DMS153 (cell line): ENCODE data around the gene PLAC8.
"Not testable (repeated sequence)": the region's sequence is repeated elsewhere in the genome, so short reads cannot be mapped to it uniquely, and the experiment has no call there.

Source experiments
- DNase-seq: peaks from one replicate; lab custom pipeline; 2025; lab: John Stamatoyannopoulos, UW

PLAC8 gene

DNA sequence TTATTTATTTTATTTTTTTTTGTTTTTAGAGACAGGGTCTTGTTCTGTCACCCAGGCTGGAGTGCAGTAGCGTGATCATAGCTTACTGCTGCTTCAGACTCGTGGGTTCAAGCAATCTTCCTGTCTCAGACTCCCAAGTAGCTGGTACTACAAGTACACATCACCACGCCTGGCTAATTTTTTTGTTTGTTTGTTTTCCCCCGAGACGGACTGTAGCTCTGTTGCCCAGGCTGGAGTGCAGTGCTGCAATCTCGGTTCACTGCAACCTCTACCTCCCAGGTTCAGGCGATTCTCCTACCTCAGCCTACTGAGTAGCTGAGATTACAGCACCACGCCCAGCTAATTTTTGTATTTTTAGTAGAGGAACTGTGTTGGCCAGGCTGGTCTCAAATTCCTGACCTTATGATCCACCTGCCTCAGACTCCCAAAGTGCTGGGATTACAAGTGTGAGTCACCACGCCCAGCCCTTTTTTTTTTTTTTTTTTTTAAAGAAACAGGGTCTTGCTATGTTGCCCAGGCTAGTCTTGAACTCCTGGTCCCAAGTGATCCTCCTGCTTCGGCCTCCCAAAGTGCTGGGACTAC is 47.4 kb downstream of the PLAC8 start:
- no peak for DNase-seq

DNA sequence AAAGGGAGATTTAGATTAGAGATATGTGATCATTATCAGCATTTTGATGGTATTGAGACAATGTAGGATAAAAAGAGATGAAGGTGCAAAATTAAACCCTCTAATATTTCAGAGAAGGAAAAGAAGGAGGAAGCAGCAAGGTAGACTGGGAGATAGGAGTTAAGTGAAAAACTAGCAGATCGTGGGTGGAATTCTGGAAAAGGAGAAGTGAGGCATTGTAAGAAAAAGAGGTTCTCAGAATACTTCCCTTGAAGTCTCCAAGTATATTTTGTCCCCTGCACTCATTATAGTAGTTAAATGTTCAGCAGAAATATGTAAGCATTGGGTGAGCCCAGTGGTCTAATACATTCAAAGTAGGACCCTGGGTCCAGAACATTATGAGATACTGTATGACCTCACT is 49.3 kb downstream of the PLAC8 start:
- no peak for DNase-seq

DNA sequence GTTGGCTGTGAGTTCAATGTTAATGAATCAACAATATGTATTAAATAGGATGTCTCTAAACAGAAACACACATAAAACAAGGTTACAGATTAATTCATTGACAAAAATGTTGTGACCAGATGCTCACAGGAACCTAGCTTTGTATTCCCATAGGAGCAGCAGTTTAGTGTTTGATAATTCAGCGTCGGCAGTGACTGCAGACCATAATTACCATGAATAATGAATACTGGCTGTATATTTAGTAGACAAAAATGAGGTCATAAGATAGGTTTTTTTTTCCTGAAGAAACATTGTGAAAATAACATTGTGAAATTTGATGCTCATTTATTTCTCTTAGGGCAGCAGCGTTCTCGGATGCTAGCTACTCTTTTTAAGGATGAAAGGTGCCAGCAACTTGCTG is 51.8 kb downstream of the PLAC8 start:
- no peak for DNase-seq

DNA sequence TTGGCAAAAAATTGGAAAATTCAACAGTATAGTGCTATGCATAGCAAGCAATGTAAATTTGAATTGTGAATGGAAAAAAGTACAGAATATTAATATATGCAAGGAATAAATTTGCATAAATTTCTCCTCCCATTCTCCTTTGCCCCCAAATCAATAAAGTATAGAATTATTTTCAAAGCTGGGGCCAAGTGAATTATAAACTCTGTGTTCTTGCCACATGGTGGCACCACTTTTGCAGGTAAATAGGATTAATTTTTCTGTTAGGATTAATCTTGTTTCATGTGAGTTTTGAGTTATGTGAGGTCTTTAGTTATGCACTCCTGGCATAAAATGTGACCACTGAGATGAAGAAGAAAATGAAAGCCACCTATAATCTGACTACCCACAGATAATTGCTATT is 59.6 kb downstream of the PLAC8 start:
- DNase-seq = no peak

DNA sequence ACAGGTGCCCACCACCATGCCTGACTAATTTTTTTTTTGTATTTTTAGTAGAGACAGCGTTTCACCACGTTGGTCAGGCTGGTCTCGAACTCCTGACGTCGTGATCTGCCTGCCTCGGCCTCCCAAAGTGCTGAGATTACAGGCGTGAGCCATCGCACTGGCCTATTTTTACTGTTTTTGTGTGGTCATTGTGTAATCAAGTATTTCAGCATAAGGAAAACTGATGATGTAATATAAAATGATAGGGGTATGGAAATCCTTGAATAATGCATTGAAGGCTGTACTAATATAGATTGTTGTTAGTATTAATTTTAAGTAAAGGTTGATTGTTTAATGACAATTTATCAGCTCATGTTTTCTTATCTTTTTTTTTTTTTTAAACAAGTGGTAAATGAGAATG is 65.7 kb downstream of the PLAC8 start:
- not testable (repeated sequence) for DNase-seq

DNA sequence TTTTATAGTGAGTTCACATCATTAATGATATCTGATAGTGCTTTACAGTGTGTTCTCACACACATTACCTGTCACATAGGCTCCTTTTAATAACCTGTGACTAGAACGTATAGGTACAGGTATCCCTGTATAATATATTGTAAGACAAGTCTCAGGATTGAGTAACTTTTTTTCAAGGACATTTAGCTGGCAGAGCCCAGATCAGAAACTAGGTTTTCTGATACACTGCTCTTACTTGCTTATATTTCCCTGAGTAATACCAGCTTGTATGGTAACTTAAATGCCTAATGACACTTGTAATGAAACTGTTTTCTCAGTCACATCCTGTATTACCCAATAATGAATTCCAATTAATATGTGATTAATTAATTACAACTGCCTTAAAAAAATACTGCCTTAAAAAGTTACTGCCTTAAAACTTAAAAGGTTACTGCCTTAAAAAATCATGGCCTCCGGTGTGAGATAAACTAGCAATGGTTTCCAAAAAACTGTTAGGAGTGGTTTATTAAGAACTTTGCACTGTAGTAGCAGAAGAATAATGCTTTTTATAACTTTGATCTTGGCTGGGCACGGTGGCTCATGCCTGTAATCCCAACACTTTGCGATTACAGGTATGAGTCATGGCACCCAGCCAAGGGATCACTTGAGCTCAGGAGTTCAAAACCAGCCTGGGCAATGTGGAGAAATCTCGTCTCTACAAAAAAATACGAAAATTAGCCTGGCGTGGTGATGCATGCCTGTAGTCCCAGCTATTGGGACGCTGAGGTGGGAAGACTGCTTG is 67.6 kb downstream of the PLAC8 start:
- DNase-seq = no peak

DNA sequence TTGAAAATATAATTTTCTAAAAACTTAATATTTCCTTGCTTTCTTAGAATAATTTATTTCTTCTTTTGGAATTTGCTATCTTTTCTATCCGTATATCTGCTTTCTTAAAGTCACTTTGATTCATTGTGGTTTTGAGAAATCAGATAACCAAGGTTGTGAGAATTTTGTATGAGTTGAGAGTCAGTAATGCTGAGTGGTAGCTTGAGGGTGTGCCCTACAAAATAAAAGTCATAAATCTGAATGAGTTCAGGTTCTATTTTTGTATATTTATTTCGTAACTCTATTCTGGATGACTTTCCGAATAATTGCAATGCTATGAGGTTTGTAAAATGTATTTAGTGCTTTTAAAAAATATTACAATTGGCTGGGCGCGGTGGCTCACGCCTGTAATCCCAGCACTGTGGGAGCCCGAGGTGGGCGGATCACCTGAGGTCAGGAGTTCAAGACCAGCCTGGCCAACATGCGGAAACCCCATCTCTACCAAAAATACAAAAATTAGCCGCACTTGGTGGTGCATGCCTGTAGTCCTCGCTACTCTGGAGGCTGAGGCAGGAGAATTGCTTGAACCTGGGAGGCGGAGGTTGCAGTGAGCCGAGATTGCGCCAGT is 70.6 kb downstream of the PLAC8 start:
- no peak for DNase-seq

DNA sequence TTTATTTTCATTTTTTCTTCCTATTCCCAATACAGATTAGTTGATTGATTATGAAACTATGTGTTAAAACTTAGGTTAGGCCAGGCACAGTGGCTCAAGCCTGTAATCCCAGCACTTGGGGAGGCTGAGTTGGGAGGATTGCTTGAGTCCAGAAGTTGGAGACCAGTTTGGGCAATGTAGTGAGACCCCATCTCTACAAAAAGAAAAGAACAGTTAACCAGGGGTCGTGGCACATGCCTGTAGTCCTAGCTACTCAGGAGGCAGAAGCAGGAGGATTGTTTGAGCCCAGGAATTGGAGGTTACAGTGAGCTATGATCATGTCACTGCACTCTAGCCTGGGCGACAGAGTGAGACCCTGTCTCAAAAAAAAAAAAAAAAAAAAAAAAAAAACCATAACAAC is 71.4 kb downstream of the PLAC8 start:
- DNase-seq = not testable (repeated sequence)

DNA sequence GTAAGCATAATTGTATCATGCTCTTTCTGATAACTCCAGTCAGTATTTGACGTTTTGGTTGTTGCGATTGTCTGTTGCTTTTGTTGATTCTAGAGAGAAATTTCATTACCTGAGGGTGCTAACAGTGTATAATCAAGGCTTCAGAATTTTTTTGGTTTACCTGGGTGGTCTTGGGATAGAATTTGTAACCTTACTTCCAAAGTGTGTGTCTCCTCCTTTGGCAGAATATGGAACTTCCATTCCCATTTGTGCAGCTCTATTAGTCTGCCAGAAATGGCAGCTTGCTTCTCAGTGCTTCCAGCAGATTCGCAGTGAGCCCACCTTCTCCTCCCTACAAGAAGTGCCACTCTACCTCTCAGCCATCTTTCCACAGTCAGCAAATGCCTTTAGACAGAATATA is 74.3 kb downstream of the PLAC8 start:
- no peak for DNase-seq
